C4-2B (cell line): ENCODE measurements around the gene KRT85.

ENCODE experiments used
- CTCF ChIP-seq: fragments of 450-650 bp; conservative IDR thresholded peaks from 2 replicates; pipeline ENCODE4 v1.5.1; 2017; ENCODE audit warnings: mild to moderate bottlenecking
- ZFX ChIP-seq: fragments of 450-650 bp; IDR thresholded peaks from 2 replicates; pipeline ENCODE4 v1.6.1; 2017

- peak; percentile 94 for TF ChIP-seq CTCF
- TF ChIP-seq ZFX = no peak
These were observed 5.2 kb upstream of the KRT85 start for GRCh38 chr12:52372216-52373154.
